SU-DHL-6 (cell line): ENCODE results near the gene XYLT1.

Experiments used
- CTCF ChIP-seq: fragments of 200-600 bp; sonication (generic); IDR thresholded peaks from one replicate; pipeline ENCODE4 v1.5.1; 2017; ENCODE audit warnings: antibody characterized with exemption, mild to moderate bottlenecking, low read length, moderate library complexity; ENCODE audit not compliant: insufficient read depth, poor library complexity, severe bottlenecking
- EZH2phosphoT487 ChIP-seq: fragments of 200-600 bp; sonication (generic), shearing (Covaris generic); conservative IDR thresholded peaks from 2 replicates; pipeline ENCODE4 v1.6.1; 2018; ENCODE audit warnings: mild to moderate bottlenecking, antibody characterized with exemption, low read length, moderate library complexity, mixed read lengths

- TF ChIP-seq CTCF = no peak
- TF ChIP-seq EZH2phosphoT487 = no peak
Measured at GRCh38 chr16:17318238-17318637, 152.5 kb downstream of the XYLT1 start.
